Measurements from ENCODE around the gene SAXO2.

DNA sequence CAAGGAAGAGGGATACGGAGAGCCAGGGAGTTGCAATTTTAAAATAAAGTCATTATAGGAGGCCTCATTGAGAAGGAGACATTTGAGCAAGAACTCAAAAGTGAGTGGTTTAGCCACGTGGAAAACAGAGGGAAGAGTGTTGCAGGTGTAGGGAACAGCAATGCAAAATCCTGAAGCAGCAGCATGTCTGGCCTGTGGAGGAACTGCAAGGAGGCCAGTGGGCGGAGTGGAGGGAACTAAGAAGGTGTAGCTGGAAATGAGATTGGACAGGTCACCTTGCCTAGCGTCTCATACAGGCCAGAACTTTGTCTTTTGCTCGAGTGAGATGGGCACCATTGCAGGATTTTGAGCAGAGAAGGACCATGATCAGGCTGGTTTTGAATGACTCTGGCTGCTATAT is 34.9 kb downstream of the SAXO2 start:
- TF ChIP-seq, protein P1, sequence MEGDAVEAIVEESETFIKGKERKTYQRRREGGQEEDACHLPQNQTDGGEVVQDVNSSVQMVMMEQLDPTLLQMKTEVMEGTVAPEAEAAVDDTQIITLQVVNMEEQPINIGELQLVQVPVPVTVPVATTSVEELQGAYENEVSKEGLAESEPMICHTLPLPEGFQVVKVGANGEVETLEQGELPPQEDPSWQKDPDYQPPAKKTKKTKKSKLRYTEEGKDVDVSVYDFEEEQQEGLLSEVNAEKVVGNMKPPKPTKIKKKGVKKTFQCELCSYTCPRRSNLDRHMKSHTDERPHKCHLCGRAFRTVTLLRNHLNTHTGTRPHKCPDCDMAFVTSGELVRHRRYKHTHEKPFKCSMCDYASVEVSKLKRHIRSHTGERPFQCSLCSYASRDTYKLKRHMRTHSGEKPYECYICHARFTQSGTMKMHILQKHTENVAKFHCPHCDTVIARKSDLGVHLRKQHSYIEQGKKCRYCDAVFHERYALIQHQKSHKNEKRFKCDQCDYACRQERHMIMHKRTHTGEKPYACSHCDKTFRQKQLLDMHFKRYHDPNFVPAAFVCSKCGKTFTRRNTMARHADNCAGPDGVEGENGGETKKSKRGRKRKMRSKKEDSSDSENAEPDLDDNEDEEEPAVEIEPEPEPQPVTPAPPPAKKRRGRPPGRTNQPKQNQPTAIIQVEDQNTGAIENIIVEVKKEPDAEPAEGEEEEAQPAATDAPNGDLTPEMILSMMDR (conservative IDR thresholded peaks at IDR 0.05; ENCODE audit: low read depth, low read length): no peak
- TF ChIP-seq POLR2A (IDR thresholded peaks at IDR 0.05; ENCODE audit: low read depth, low read length) (no peak), RAD21 (IDR thresholded peaks at IDR 0.05; ENCODE audit: low read length) (no peak), SMC3 (IDR thresholded peaks at IDR 0.05; ENCODE audit: low read depth, low read length) (no peak), FOS (IDR thresholded peaks at IDR 0.05; ENCODE audit: low read depth, low read length) (no peak), MAZ (IDR thresholded peaks at IDR 0.05; ENCODE audit: borderline replicate concordance, low read depth, low read length) (no peak)

Data from IMR-90 (cell line).